Activated gamma-delta T cell treated with Interleukin-2 at 50 U/mL for 16 hours (primary cell): ENCODE measurements around the gene XPNPEP3.
"Not testable (repeated sequence)": the region's sequence is repeated elsewhere in the genome, so short reads cannot be mapped to it uniquely, and the experiment has no call there.

Experiments
- DNase-seq: peaks from one replicate; pipeline ENCODE4 v3.0.0-alpha.2; 2020

Gene XPNPEP3

DNA sequence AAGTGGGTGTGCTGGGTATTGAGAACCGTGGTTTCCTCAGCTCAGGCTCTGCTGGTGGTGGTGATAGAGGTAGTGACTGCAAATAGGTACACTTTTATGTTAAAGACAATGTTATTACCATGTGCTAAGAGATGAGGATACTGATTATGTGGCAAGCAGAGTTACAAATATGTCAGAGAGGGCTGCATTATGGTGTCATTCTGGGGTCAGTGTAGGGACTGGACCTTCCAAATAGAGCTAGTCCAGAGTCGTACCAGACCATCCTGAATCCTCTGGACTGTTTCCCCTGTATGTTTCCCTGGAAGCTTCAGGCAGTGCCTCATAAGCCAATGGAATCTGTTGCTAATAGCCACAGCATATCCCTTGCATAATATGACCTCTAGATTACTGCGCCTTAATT, 5.1 kb downstream of the XPNPEP3 start, which contains the start of gene DNAJB7:
DNAJB7 (minus strand) TSS at position 101 of the 400 bp plus-strand sequence. CDS start 119 bp downstream, outside the sequence.
- DNase-seq: no peak

GRCh38 chr22:40862537-40862936, 5.6 kb downstream of the XPNPEP3 start:
- no peak for DNase-seq

DNA sequence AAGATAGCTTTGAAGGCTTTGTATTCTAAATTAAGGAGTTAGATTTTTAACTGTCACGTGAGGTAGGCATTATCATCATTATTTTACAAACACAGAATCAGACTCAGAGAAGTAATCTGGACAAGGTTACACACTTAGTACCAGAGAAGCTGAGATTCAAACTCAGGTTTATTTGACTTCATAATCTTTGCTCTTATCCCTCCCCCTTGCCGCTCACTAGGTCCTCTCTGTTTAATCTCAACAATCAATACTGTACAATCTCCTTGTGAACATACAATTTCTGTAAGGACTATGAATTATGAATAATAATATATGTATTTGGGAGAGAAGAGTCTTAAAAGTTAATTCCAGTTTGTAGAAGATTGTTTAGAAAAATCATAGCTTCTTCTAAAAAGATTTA, 10.2 kb downstream of the XPNPEP3 start:
- no peak for DNase-seq

DNA sequence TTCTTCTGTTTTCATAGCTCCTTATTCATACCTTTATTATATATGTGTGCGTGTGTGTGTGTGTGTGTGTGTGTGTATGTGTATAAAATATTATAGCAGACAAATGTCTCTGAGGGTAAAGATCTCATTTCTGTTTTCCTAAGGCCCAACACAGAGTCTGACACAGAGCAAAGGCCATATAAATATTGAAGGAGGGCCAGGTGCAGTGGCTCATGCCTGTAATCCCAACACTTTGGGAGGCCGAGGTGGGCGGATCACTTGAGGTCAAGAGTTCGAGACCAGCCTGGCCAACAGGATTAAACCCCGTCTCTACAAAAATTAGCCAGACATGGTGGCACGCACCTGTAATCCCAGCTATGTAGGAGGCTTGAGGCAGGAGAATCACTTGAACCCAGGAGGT, 11.4 kb downstream of the XPNPEP3 start:
- not testable (repeated sequence) for DNase-seq

GRCh38 chr22:40874016-40874415, 17.1 kb downstream of the XPNPEP3 start:
- no peak for DNase-seq

- DNase-seq: no peak
These were observed 18.2 kb downstream of the XPNPEP3 start for GRCh38 chr22:40875111-40875510.

DNA sequence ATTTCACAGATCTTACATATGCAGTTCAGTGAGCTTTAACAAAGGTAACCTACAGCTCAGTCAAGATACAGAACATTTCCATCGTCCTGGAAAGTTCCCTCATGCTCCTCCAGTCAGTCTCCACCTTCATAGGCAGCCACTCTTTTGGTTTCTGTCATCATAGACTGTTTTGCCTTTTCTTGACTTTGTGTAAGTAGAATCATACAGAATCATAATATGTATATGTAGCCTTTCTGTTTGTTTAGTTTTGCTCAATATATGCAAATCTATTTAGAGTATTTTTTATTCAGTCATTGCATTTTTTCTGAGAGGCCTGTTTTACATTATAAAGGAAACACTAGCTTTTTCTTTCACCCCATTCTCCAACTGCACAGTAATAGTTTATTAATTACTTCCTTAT, 20.0 kb downstream of the XPNPEP3 start:
- no peak for DNase-seq

DNA sequence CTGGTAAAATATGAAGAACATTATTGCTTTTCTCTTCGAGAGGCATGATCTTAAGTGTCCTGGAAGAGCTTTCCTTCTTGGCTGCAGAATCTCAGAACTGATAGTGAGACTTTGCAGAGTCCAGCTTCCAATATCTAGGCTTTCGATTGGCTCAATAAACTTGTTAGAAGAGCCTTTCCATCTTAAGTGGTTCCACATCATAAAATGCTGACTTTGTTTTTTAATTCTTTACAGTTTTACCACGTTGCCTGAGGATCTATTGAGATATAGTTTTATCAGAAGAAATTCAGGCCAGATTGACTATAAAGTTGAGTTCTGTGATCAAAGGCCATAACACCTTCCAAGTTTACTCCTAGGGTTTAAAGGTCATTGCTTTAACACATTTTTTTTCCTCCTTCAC, 20.5 kb downstream of the XPNPEP3 start:
- DNase-seq: no peak

GRCh38 chr22:40878922-40879321, 22.0 kb downstream of the XPNPEP3 start:
- DNase-seq: no peak

DNA sequence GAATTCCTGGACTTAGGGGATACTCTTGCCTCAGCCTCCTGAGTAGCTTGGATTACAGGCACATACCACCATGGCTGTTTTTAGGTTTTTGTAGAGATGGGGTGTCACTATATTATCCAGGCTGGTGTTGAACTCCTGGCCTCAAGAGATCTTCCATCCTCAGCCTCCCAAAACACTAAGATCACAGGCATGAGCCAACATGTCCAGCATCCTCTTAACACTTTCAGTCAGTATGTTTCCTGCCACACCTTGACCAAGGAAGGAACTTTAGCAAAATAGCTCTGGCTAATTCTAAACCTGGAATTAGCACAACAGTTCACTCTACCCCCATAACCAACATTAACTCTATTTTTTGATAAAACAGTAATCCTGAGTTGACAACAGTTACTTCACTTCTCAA, 32.2 kb downstream of the XPNPEP3 start:
- DNase-seq: no peak

DNA sequence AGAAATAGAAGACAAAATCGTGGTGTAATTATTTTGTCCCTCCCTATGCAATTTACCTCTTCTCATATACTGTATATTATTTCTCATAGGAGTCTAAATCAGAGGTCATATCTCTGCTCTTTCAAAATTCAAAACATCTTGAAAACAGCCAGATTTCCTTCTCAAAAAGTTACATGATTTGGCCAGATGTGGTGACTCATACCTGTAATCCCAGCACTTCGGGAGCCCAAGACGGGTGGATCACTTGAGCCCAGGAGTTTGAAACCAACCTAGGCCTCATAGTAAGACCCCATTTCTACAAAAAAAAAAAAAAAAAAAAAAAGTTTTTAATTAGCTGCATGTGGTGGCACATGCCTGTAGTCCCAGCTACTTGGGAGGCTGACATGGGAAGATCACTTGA, 33.9 kb downstream of the XPNPEP3 start:
- no peak for DNase-seq

- DNase-seq: no peak
These were observed 37.5 kb downstream of the XPNPEP3 start for GRCh38 chr22:40894417-40894816.

DNA sequence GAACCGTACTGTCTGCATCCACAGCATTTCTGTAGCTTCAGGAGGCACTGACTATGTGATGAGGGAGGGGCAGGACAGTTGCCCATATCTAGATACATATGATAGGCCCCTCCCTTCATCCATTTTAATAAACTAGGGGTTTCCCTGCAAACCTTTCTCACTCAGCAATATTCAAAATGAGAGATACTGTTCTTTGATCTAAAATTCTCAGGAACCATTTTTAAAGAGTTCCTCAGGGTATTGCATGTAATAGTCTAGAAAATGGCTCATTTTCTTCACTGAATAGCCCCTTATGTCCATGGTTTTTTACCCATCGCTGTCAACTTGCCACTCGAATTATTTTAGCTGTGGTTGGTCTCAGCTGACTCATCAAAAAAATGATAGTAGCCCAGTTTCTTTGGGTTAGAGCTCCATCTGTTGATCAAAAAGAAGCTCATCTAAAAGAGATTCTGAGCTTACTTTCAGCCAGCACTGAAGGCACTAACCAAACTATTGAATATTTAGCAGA, 42.0 kb downstream of the XPNPEP3 start:
- DNase-seq: no peak

GRCh38 chr22:40904101-40904500, 47.2 kb downstream of the XPNPEP3 start:
- DNase-seq: no peak

DNA sequence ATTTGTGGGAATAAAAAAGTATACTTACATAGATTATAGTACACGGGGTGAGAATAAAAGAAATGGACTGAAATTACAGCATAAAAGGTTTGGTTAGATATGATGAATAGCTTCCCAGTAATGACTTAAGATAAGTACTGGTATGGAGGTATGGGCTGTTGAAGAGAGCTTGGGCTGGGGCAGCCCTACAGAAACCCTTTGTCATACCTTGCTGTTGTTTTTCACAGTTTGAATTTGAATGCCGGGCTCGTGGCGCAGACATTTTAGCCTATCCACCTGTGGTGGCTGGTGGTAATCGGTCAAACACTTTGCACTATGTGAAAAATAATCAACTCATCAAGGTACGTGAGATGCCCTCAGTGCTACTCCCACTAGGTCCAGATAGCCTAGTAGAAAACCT, 51.9 kb downstream of the XPNPEP3 start:
- DNase-seq: no peak

GRCh38 chr22:40911772-40912171, 54.8 kb downstream of the XPNPEP3 start:
- DNase-seq: no peak

GRCh38 chr22:40912987-40913386, 56.0 kb downstream of the XPNPEP3 start:
- DNase-seq: not testable (repeated sequence)

DNA sequence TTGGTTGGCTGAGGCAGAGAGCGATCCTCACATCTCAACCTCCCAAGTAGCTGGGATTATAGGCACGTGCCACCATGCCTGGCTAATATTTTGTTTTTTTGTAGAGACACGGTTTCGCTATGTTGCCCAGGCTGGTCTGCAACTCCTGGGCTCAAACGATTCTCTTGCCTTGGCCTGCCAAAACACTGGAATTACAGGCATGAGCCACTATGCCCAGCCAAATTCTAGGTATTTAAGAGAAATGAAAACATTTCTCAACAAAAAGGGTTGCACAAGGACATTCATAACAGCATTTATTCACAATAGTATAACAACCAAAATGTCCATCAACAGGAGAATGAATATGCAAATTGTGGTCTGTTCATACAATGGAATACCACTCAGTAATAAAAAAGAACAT, 62.5 kb downstream of the XPNPEP3 start:
- DNase-seq: no peak

GRCh38 chr22:40920526-40920925, 63.6 kb downstream of the XPNPEP3 start:
- no peak for DNase-seq

DNA sequence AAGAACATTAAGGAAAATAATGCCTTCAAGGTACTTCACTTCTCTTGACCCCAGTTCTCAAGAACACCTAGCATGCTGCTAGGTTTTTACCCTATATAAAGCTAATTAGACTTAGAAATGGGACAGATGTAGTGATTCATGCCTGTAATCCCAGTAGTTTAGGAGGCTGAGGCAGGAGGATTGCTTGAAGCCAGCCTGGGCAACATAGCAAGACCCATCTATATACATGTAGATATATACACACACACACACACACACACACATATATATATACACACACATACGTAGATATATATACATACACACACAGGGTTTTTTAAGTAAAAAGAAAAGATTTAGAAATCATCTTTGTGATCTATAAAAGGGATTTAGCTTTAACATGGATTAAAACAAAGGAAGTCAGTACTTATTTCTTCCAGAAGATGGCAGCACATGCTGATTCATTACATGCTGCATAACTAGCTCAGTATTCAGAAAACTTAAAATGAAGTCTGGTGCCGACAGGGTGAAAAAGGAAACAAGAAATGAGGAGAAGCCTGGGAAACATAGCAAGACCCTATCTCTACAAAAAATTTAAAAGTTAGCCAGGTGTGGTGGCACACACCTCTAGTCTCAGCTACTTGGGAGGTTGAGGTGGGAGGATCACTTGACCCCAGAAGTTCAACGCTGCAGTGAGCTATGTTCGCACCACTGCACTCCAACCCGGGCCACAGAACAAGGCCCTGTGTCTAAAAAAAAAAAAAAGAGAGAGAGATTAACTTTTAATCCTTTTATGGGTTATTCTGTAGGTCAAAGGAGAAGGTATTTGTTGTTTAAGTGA, 65.7 kb downstream of the XPNPEP3 start:
- DNase-seq: no peak

DNA sequence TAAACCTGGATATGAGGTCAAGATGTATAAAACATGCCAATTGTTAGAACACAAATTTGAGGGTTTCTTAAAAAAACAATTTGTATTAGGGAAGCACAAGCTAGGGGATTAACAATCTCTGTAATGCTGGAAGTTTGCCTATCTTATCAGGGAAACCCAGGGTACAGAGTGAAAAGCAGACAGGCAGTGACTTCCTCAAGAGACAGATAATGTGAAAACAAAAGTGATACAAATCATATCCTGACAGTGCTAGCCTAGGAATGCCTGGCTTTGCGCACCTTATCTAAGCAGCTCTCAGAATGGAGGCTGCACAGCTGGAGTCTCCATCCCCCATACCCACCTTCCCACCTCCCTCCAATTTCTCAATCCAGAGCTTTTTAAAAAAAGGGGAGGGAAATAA, 71.7 kb downstream of the XPNPEP3 start:
- no peak for DNase-seq

GRCh38 chr22:40932396-40932795, 75.4 kb downstream of the XPNPEP3 start:
- no peak for DNase-seq

DNA sequence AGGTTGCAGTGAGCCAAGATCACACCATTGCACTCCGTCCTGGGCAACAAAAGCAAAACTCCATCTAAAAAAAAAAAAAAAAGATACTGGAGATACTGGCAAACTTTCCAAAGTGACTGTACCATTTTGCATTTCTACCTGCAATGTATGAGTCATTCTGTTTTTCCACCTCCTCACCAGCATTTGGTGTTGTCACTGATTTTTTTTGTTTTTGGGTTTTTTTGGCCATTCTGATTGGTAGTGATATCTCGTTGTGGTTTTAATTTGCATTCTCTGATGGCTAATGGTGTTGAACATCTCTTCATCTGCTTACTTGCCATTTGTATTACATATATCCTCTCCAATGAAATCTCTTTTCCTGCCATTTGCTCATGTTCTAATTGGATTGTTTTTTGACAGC, 82.3 kb downstream of the XPNPEP3 start:
- DNase-seq: no peak

DNA sequence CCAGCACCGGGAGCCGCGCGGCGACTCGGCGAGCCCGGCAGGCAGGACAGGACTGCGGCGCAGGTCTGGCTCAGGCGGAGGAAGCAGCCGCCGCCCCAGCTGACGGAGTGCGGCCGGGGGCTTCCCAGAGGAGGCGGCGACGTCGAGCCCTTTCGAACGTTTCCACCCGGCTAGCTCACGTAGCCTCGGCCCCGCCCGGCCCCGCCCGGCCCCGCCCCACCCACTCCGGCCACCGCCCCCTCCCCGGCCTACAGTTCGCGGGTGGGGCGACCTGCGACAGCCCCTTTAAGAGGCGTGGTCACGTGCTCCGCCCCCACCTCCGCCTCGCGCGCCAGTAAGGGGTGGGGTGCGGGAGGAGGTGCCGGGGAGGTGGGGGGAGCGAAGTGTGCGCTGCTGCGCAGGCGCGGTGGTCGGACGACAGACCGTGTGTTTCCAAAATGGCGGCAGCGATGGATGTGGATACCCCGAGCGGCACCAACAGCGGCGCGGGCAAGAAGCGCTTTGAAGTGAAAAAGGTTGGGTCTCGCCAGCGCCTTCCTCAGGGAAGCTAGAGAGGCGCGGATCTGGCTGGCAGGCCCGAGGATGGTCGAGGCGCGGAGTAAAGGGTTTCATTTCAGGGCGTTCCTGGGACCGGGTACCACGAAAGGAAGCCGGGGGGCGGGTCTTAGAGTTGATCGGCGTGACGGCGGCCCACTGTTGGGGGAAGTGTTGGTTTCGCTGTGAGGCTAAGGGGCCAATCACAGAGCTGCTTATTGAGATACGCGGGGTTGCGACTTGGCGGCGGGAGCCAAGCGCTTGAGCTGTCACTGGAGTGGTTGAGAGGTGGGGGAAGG, 94.2 kb downstream of the XPNPEP3 start, which contains the start of gene RBX1:
RBX1 (plus strand) TSS at position 417 of the 833 bp plus-strand sequence; CDS start at position 438, 21 bp downstream.
- peak; percentile 98 for DNase-seq
